ENCODE measurements around the gene TMEM254.

GRCh38 chr10:80141696-80142460, 63.4 kb downstream of the TMEM254 start:
- no peak for TF ChIP-seq CTCF (IDR thresholded peaks at IDR 0.05; ENCODE audit: insufficient read depth, low read length, poor library complexity, severe bottlenecking)
- no peak for TF ChIP-seq EZH2phosphoT487 (conservative IDR thresholded peaks at IDR 0.05; ENCODE audit: low read length)
